Measurements from ENCODE around the gene TEX51. TPM values are rescaled to one million over a fixed set of nuclear protein-coding genes. Genes with fewer than 3 reads are reported as not detected.

The TEX51 gene
- total and polyA plus RNA-seq, 8 donors = not detected

- H3K36me3 ChIP-seq = no peaks in the 10 kb centered on the region
- ATAC-seq (no peak), FAIRE-seq (no peak), DNase-seq (no peak)
- H3K4me1 ChIP-seq = no peaks in the 10 kb centered on the region
- WGBS, 2 donors = 52 to 60% methylated on average over 14 of the region's 14 CpGs
- no peaks in the 10 kb centered on the region for H3K27me3 ChIP-seq
- TF ChIP-seq CTCF (IDR thresholded peaks at IDR 0.05) = no peak
- no peaks in the 10 kb centered on the region for H3K9me3 ChIP-seq
- intact Hi-C loops (cut with DNase I) = no loop called here
- no peak overlapping the region for H3K4me3 ChIP-seq
- no peak overlapping the region for H3K27ac ChIP-seq
Observed at GRCh38 chr2:126932966-126933710, 34.4 kb downstream of the TEX51 start.

GRCh38 chr2:126933711-126934091, 35.0 kb downstream of the TEX51 start:
- no peak for ATAC-seq
- Histone ChIP-seq H3K4me1 (no peaks in the 10 kb centered on the region), H3K4me3 (no peak overlapping the region), H3K36me3 (no peaks in the 10 kb centered on the region), H3K27ac (no peak overlapping the region), H3K27me3 (no peaks in the 10 kb centered on the region), H3K9me3 (no peaks in the 10 kb centered on the region)
- 69 to 72% methylated on average over 4 of the region's 4 CpGs for whole genome bisulfite sequencing, 2 donors
- FAIRE-seq = no peak
- DNase-seq = no peak
- TF ChIP-seq CTCF (IDR thresholded peaks at IDR 0.05) = no peak
- intact Hi-C loops (cut with DNase I) = no loop called here

GRCh38 chr2:126934809-126935208, 36.1 kb downstream of the TEX51 start:
- no peak for TF ChIP-seq CTCF (IDR thresholded peaks at IDR 0.05)
- no peak for FAIRE-seq
- ATAC-seq = peak in 2 of 4 donors; percentile 24 to 27
- no peaks in the 10 kb centered on the region for H3K27me3 ChIP-seq
- no peak overlapping the region for H3K4me3 ChIP-seq
- no peaks in the 10 kb centered on the region for H3K9me3 ChIP-seq
- H3K36me3 ChIP-seq = no peaks in the 10 kb centered on the region
- no peak overlapping the region for H3K27ac ChIP-seq
- WGBS, 2 donors = 42 to 43% methylated on average over 6 of the region's 6 CpGs
- intact Hi-C loops (cut with DNase I) = no loop called here
- no peaks in the 10 kb centered on the region for H3K4me1 ChIP-seq
- DNase-seq = no peak

- Histone ChIP-seq H3K36me3 (no peaks in the 10 kb centered on the region), H3K9me3 (no peaks in the 10 kb centered on the region), H3K27me3 (no peaks in the 10 kb centered on the region), H3K4me3 (no peak overlapping the region), H3K4me1 (no peaks in the 10 kb centered on the region), H3K27ac (no peak overlapping the region)
- 71 to 72% methylated on average over 5 of the region's 5 CpGs for WGBS, 2 donors
- FAIRE-seq (no peak), DNase-seq (no peak), ATAC-seq (no peak)
- no peak for TF ChIP-seq CTCF (IDR thresholded peaks at IDR 0.05)
- intact Hi-C loops (cut with DNase I) = no loop called here
Observed at GRCh38 chr2:126935774-126936173, 37.1 kb downstream of the TEX51 start.

GRCh38 chr2:126936219-126936723, 37.6 kb downstream of the TEX51 start:
- no peak for TF ChIP-seq CTCF (IDR thresholded peaks at IDR 0.05)
- no peaks in the 10 kb centered on the region for H3K27me3 ChIP-seq
- no peak for ATAC-seq
- 78 to 83% methylated on average over 4 of the region's 4 CpGs for WGBS, 2 donors
- no peak overlapping the region for H3K27ac ChIP-seq
- no peaks in the 10 kb centered on the region for H3K4me1 ChIP-seq
- no peak for FAIRE-seq
- intact Hi-C loops (cut with DNase I) = no loop called here
- H3K9me3 ChIP-seq = no peaks in the 10 kb centered on the region
- no peak overlapping the region for H3K4me3 ChIP-seq
- no peaks in the 10 kb centered on the region for H3K36me3 ChIP-seq
- DNase-seq = no peak

All from pancreas (tissue), 10 donors.